HG02870 (cell line): ENCODE results near the gene RAB17.

Source experiments
- ATAC-seq: cut with Tn5 transposase; IDR thresholded peaks from one replicate; pipeline ENCODE4 v1.9.1; 2021; ENCODE audit warnings: mild to moderate bottlenecking, moderate library complexity; ENCODE audit not compliant: unreplicated experiment

The RAB17 gene

GRCh38 chr2:237540223-237540775 lies 50.2 kb downstream of the RAB17 start:
- ATAC-seq: no peak

GRCh38 chr2:237539681-237540080 lies 50.9 kb downstream of the RAB17 start:
- ATAC-seq: no peak

GRCh38 chr2:237538901-237539300 lies 51.6 kb downstream of the RAB17 start:
- ATAC-seq: no peak

GRCh38 chr2:237538001-237538720 lies 52.4 kb downstream of the RAB17 start:
- no peak for ATAC-seq

- ATAC-seq: no peak
Observed at GRCh38 chr2:237536617-237537016, 53.9 kb downstream of the RAB17 start.

GRCh38 chr2:237536083-237536415 lies 54.5 kb downstream of the RAB17 start:
- ATAC-seq: no peak

GRCh38 chr2:237535385-237536082 lies 55.0 kb downstream of the RAB17 start:
- no peak for ATAC-seq

- no peak for ATAC-seq
Observed at GRCh38 chr2:237534380-237534779, 56.2 kb downstream of the RAB17 start.

GRCh38 chr2:237533668-237534161 lies 56.8 kb downstream of the RAB17 start:
- no peak for ATAC-seq

GRCh38 chr2:237532160-237532559 lies 58.4 kb downstream of the RAB17 start:
- ATAC-seq: no peak

GRCh38 chr2:237530472-237531433 lies 59.8 kb downstream of the RAB17 start:
- ATAC-seq: peak; percentile 48

GRCh38 chr2:237529452-237530402 lies 60.8 kb downstream of the RAB17 start:
- ATAC-seq: peak; percentile 81

- no peak for ATAC-seq
Observed at GRCh38 chr2:237527766-237528165, 62.8 kb downstream of the RAB17 start.

- no peak for ATAC-seq
Observed at GRCh38 chr2:237527233-237527632, 63.3 kb downstream of the RAB17 start.

- no peak for ATAC-seq
Observed at GRCh38 chr2:237525559-237526157, 64.9 kb downstream of the RAB17 start.

- ATAC-seq: no peak
Observed at GRCh38 chr2:237524631-237525030, 65.9 kb downstream of the RAB17 start.
